Measurements from ENCODE around the gene HES4. TPM values are rescaled to one million over a fixed set of nuclear protein-coding genes. Genes with fewer than 3 reads are reported as not detected.

Gene HES4
- total and polyA plus RNA-seq, 2 donors: 9.8 to 38.5 TPM

DNA sequence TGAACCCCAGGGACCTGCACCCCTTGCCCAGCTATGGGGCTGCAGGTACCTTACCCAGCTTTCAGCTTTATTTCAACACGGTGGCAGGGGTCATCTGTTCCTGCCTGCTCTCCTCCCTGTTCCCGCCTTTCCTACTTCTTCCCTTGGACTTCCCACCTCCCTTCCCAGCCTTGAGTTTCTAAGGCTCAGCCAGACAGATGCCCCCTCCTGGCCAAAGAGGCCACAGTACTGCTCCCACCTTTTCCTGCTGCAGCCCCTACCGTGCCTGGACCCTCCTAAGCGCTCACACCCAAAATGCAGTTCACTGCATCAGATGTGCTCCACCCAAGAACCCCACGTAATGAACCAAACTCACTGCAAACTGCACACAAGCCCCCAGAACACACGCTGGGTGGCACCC lies 48.5 kb downstream of the HES4 start:
- no peak for DNase-seq (ENCODE audit: extremely low spot score)
- Histone ChIP-seq H3K4me3 (ENCODE audit: low read depth, low read length) (no peak overlapping the region), H3K36me3 (ENCODE audit: insufficient read depth) (peaks cover 16% of the 10 kb centered on the region), H3K27ac (ENCODE audit: low read depth) (no peak overlapping the region), H3K4me1 (ENCODE audit: insufficient read depth) (no peaks in the 10 kb centered on the region)
- WGBS: 65% methylated on average over 6 of the region's 6 CpGs

DNA sequence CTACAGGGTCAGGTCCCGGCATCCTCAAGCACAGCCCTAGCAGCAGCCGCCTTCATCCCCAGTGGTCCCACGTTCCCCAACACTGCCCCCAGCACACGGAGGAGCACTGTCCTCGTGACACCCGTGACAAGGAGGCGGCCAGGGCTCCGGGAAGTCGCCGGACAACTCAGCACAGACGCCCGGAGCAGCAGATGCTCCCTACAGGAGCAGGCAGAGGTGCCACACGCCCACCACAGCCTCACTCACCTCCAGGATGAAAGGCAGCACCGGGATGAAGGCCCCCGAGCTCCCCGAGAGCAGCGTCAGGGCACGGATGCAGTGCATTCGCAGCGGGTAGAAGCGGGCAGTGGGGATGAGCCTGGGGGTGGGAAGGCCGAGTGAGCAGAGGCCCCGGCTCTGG lies 49.0 kb downstream of the HES4 start:
- no peak for DNase-seq (ENCODE audit: extremely low spot score)
- Histone ChIP-seq H3K36me3 (ENCODE audit: insufficient read depth) (peaks cover 20% of the 10 kb centered on the region), H3K4me1 (ENCODE audit: insufficient read depth) (no peaks in the 10 kb centered on the region), H3K27ac (ENCODE audit: low read depth) (no peak overlapping the region), H3K4me3 (ENCODE audit: low read depth, low read length) (no peak overlapping the region)
- WGBS: 90% methylated on average over 23 of the region's 23 CpGs

DNA sequence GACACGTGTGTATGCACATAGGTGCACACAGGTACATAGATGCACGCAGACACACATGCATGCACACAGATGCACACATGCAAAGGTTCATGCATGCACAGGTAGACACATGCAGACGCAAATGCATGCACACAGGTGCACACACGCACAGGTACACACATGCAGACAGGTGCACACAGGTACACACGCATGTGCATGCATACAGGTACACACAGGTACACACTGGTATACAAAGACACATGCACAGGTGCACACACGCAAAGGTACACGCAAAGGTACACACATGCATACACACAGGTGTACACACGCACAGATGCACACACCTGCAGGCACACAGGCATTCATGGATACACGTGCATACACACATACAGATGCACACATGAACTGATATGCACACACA lies 49.6 kb downstream of the HES4 start:
- H3K36me3 ChIP-seq (ENCODE audit: insufficient read depth): peaks cover 20% of the 10 kb centered on the region
- 85% methylated on average over 9 of the region's 9 CpGs for WGBS
- no peak overlapping the region for H3K4me3 ChIP-seq (ENCODE audit: low read depth, low read length)
- DNase-seq (ENCODE audit: extremely low spot score): no peak
- H3K4me1 ChIP-seq (ENCODE audit: insufficient read depth): no peaks in the 10 kb centered on the region
- H3K27ac ChIP-seq (ENCODE audit: low read depth): no peak overlapping the region

Small RNAs within 50 kb of the gene (small RNA-seq; reads per million reads assigned to genes)
- not detected for gene AL645608.3

Other genes starting within 250 kb of the HES4 start
- 18.1 TPM for gene SAMD11, start 76.2 kb downstream of the HES4 start, total RNA-seq
- gene SAMD11, start 76.2 kb downstream of the HES4 start, polyA plus RNA-seq: 23.3 TPM
- 27.1 TPM for gene NOC2L, start 40.8 kb downstream of the HES4 start, total RNA-seq
- gene NOC2L, start 40.8 kb downstream of the HES4 start, polyA plus RNA-seq: 59.5 TPM
- gene KLHL17, start 39.5 kb downstream of the HES4 start, total RNA-seq: 4.5 TPM
- 12.0 TPM for gene KLHL17, start 39.5 kb downstream of the HES4 start, polyA plus RNA-seq
- gene PLEKHN1, start 33.6 kb downstream of the HES4 start, total RNA-seq: 1.1 TPM
- 4.2 TPM for gene PLEKHN1, start 33.6 kb downstream of the HES4 start, polyA plus RNA-seq
- gene PERM1, start 18.0 kb downstream of the HES4 start, total RNA-seq: 0.32 TPM
- 0.73 TPM for gene PERM1, start 18.0 kb downstream of the HES4 start, polyA plus RNA-seq
- gene ISG15, start 13.4 kb upstream of the HES4 start, total RNA-seq: 41.8 TPM
- gene ISG15, start 13.4 kb upstream of the HES4 start, polyA plus RNA-seq: 75.7 TPM
- 43.3 TPM for gene AGRN, start 20.0 kb upstream of the HES4 start, total RNA-seq
- 38.7 TPM for gene AGRN, start 20.0 kb upstream of the HES4 start, polyA plus RNA-seq
- 2.7 TPM for gene RNF223, start 74.2 kb upstream of the HES4 start, total RNA-seq
- gene RNF223, start 74.2 kb upstream of the HES4 start, polyA plus RNA-seq: 0.73 TPM
- 7.1 TPM for gene C1orf159, start 116.0 kb upstream of the HES4 start, total RNA-seq
- 12.6 TPM for gene C1orf159, start 116.0 kb upstream of the HES4 start, polyA plus RNA-seq
- gene TTLL10, start 173.8 kb upstream of the HES4 start, total RNA-seq: not detected
- gene TTLL10, start 173.8 kb upstream of the HES4 start, polyA plus RNA-seq: 0.08 TPM
- not detected for gene TNFRSF18, start 206.5 kb upstream of the HES4 start, total RNA-seq
- gene TNFRSF18, start 206.5 kb upstream of the HES4 start, polyA plus RNA-seq: 0.77 TPM
- gene TNFRSF4, start 214.1 kb upstream of the HES4 start, total RNA-seq: 0.48 TPM
- gene TNFRSF4, start 214.1 kb upstream of the HES4 start, polyA plus RNA-seq: 2.2 TPM
- gene SDF4, start 231.9 kb upstream of the HES4 start, total RNA-seq: 36.7 TPM
- 176 TPM for gene SDF4, start 231.9 kb upstream of the HES4 start, polyA plus RNA-seq
- 8.8 TPM for gene B3GALT6, start 232.1 kb upstream of the HES4 start, total RNA-seq
- gene B3GALT6, start 232.1 kb upstream of the HES4 start, polyA plus RNA-seq: 15.2 TPM
- gene C1QTNF12, start 246.6 kb upstream of the HES4 start, total RNA-seq: 0.53 TPM
- gene C1QTNF12, start 246.6 kb upstream of the HES4 start, polyA plus RNA-seq: 0.99 TPM

Data from urinary bladder (tissue), 4 donors.